Measurements from ENCODE around the gene MEPCE. TPM values are rescaled to one million over a fixed set of nuclear protein-coding genes. Genes with fewer than 3 reads are reported as not detected.

MEPCE gene
- polyA plus RNA-seq, 1 donor (not counting 4 experiments of a cell fraction or from before 2014, with no cell fraction given) = 10.6 TPM

- no peaks in the 10 kb centered on the region for H3K9me1 ChIP-seq (ENCODE audit: control insufficient read depth, extremely low read depth, insufficient read depth, low read length)
- H4K20me1 ChIP-seq (ENCODE audit: control insufficient read depth, extremely low read depth, insufficient read depth, low read length) = no peaks in the 10 kb centered on the region
- H3K9ac ChIP-seq (ENCODE audit: control insufficient read depth, extremely low read depth, insufficient read depth, low read length) = peak within 1 kb of the TSS; percentile 89
- peaks cover 22% of the 10 kb centered on the region for H3K4me1 ChIP-seq (ENCODE audit: control insufficient read depth, extremely low read depth, insufficient read depth, low read length)
- H3K9me3 ChIP-seq (ENCODE audit: control insufficient read depth, low read depth, low read length) = no peaks in the 10 kb centered on the region
- H3K27me3 ChIP-seq (ENCODE audit: control insufficient read depth, extremely low read depth, insufficient read depth, low read length) = no peaks in the 10 kb centered on the region
- DNase-seq (ENCODE audit: low read depth, low spot score) (peak; percentile 48), FAIRE-seq (no peak)
- H3K27ac ChIP-seq (ENCODE audit: control insufficient read depth, insufficient read depth, low read length) = peak within 1 kb of the TSS; percentile 78
- H2AFZ ChIP-seq (ENCODE audit: control insufficient read depth, low read length) = peak within 1 kb of the TSS; percentile 78
- TF ChIP-seq EZH2 (IDR thresholded peaks at IDR 0.05; ENCODE audit: low read length) (no peak), CTCF (optimal IDR thresholded peaks at IDR 0.05 in 1 of 3, IDR thresholded peaks at IDR 0.05 in 1 of 3, conservative IDR thresholded peaks at IDR 0.05 in 1 of 3; ENCODE audit: extremely low read depth in 1 of 3, insufficient read depth in 2 of 3, low read length in 3 of 3) (no peak)
- H3K36me3 ChIP-seq (ENCODE audit: control insufficient read depth in 2 of 2, extremely low read depth in 1 of 2, insufficient read depth in 2 of 2, low read length in 2 of 2) = peaks cover 0 to 3% of the 10 kb centered on the region in 2 experiments
- dilution Hi-C loops (cut with MboI; ENCODE audit: extremely low pct_ligation_motif_present, low sequenced_read_pairs) = no loop called here
- peak within 1 kb of the TSS; percentile 81 for H3K4me2 ChIP-seq (ENCODE audit: control insufficient read depth, extremely low read depth, insufficient read depth, low read depth, low read length)
- peaks cover 33% of the 10 kb centered on the region for H3K79me2 ChIP-seq (ENCODE audit: control insufficient read depth, insufficient read depth, low read length)
- peak within 1 kb of the TSS; percentile 84 to 93 (median 89) for H3K4me3 ChIP-seq (ENCODE audit: control insufficient read depth in 2 of 3, extremely low read depth in 1 of 3, insufficient read depth in 2 of 3, low read depth in 1 of 3, low read length in 3 of 3)
Observed at GRCh38 chr7:100478958-100479660, 49.5 kb downstream of the MEPCE start, which contains the start of gene TSC22D4. TSC22D4 (minus strand) TSS chr7:100479214; CDS start chr7:100478038, 1,176 bp downstream.

GRCh38 chr7:100481466-100481865, 51.8 kb downstream of the MEPCE start:
- H3K27ac ChIP-seq (ENCODE audit: control insufficient read depth, insufficient read depth, low read length) = no peak overlapping the region
- FAIRE-seq (no peak), DNase-seq (ENCODE audit: low read depth, low spot score) (no peak)
- no peaks in the 10 kb centered on the region for H3K36me3 ChIP-seq (ENCODE audit: control insufficient read depth in 2 of 2, extremely low read depth in 1 of 2, insufficient read depth in 2 of 2, low read length in 2 of 2)
- H3K9me1 ChIP-seq (ENCODE audit: control insufficient read depth, extremely low read depth, insufficient read depth, low read length) = no peaks in the 10 kb centered on the region
- H3K9me3 ChIP-seq (ENCODE audit: control insufficient read depth, low read depth, low read length) = no peaks in the 10 kb centered on the region
- H3K9ac ChIP-seq (ENCODE audit: control insufficient read depth, extremely low read depth, insufficient read depth, low read length) = no peak overlapping the region
- no peak for TF ChIP-seq EZH2 (IDR thresholded peaks at IDR 0.05; ENCODE audit: low read length)
- TF ChIP-seq CTCF (optimal IDR thresholded peaks at IDR 0.05 in 1 of 3, IDR thresholded peaks at IDR 0.05 in 1 of 3, conservative IDR thresholded peaks at IDR 0.05 in 1 of 3; ENCODE audit: extremely low read depth in 1 of 3, insufficient read depth in 2 of 3, low read length in 3 of 3) = no peak
- no peaks in the 10 kb centered on the region for H3K27me3 ChIP-seq (ENCODE audit: control insufficient read depth, extremely low read depth, insufficient read depth, low read length)
- H3K4me3 ChIP-seq (ENCODE audit: control insufficient read depth in 2 of 3, extremely low read depth in 1 of 3, insufficient read depth in 2 of 3, low read depth in 1 of 3, low read length in 3 of 3) = no peak overlapping the region
- H2AFZ ChIP-seq (ENCODE audit: control insufficient read depth, low read length) = no peak overlapping the region
- dilution Hi-C loops (cut with MboI; ENCODE audit: extremely low pct_ligation_motif_present, low sequenced_read_pairs) = no loop called here
- peaks cover 13% of the 10 kb centered on the region for H3K4me1 ChIP-seq (ENCODE audit: control insufficient read depth, extremely low read depth, insufficient read depth, low read length)
- no peaks in the 10 kb centered on the region for H4K20me1 ChIP-seq (ENCODE audit: control insufficient read depth, extremely low read depth, insufficient read depth, low read length)
- H3K4me2 ChIP-seq (ENCODE audit: control insufficient read depth, extremely low read depth, insufficient read depth, low read depth, low read length) = no peak overlapping the region
- peaks cover 25% of the 10 kb centered on the region for H3K79me2 ChIP-seq (ENCODE audit: control insufficient read depth, insufficient read depth, low read length)
